Smooth muscle cell of the brain vasculature (primary cell): ENCODE measurements around the gene XIRP2.

ENCODE experiments used
- DNase-seq: peaks from one replicate; pipeline ENCODE4 v3.0.0-alpha.2; 2012; ENCODE audit warnings: low read depth, low spot score

Gene XIRP2

DNA sequence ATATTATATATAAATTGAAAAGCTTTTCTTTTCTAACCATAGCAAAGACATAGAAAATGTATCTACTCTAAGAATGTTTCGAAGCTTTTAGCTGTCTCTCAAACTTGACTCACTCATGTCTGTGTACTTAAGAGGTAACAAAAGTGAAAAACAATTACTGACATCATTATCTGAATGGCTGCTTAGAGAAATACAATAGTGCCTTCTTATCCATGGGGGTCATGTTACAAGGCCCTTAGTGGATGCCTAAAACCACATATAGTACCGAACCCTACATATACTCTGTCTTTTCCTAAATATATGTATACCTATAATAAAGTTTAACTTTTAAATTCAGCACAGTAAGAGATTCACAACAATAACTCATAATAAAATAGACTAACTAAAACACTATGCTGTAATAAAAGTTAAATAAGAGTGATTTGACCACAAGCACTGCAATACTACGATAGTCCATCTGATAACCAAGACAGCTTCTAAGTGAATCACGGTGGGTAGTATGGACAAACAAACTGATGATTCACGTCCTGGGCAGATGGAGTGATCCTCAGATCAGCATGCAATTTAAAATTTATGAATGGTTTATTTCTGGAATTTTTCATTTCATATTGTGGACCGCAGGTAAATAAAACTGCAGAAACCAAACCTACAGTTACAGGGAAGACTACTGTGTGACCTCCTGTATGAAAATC, 246.2 kb downstream of the XIRP2 start:
- no peak for DNase-seq

DNA sequence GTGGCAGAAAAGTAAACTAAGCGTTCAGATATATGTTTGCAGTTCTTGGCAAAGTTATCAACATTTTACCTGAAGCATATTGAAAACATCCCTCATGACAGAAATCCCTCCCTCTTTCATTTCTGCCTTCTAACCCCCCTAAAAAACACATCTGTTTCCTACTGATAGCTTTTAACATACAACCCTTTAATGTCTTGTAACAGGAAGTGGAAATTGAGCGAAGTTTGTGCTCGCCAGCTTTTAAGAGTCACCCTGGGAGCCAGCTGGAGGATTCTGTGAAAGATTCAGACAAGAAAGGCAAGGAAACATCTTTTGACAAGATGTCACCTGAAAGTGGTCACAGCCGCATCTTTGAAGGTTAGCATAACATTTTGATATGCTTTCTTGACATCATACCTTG, 247.4 kb downstream of the XIRP2 start:
- no peak for DNase-seq

DNA sequence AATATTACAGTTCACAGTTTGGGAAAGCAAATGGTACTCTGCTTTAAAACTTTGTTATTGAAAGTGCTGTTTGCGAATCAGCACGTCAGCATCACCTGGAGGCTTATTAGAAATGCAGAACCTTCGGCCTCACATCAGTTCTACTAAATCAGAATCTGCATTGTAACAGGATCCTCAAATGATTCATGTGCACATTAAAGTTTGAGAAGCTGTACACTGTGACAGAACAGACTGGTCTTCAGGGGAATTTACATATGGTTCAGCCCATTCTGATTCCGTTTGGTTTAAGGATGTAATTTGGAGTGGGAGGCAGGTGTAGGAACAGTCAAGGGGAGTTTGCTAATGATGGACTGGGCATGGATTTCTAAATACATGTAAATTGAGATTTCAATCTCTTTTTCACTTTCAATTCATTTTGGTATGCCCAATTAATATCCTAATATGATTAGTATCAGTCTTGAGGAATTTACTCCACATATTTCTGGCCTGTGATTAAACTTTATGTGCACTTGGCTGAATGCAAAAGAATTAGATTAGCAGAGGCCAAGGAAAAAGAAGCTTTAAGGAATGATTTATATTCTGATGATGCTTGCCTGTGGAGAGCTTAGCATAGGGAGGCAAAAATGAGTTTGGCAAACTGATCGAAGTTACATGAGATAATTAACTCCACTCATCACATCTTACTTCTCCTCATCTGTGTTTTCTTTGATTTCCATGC, 248.8 kb downstream of the XIRP2 start:
- DNase-seq: no peak

DNA sequence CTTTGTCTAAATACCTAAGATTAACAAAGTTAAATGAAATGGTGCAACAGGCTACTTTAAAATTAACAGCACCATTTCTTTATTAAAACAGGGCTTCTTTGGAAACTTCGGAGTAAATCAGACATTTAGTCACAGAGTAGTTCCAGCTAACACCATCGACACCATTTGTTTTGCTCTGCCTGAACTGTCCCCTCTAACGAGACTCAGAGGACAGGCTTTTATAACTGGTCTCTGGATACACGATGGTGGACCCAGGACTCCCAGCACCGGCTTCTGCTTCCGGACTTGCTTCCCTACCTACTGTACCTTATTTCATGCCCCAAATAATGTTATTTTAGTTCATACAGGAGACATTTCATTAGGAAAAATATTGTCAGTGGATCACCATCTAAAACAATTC, 252.1 kb downstream of the XIRP2 start:
- DNase-seq: no peak

DNA sequence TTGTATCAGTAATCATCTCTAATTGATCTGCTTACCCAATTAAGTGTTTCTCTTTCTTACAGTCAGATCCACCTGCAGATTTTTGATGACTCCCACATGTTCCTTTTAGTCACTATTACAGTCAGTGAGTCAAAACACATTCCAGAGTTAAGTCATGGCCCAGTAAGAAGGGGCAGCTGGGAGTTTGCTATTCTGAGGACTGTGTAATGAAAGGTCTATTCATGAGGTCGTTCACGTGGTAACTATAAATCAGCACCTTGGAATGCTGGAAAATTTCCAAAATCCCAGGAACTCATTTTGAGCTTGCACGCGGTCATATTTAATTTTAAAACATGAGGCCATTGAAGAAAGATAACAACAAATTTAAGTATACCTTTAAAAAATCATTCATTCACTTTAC, 252.5 kb downstream of the XIRP2 start:
- peak; percentile 70 for DNase-seq

DNA sequence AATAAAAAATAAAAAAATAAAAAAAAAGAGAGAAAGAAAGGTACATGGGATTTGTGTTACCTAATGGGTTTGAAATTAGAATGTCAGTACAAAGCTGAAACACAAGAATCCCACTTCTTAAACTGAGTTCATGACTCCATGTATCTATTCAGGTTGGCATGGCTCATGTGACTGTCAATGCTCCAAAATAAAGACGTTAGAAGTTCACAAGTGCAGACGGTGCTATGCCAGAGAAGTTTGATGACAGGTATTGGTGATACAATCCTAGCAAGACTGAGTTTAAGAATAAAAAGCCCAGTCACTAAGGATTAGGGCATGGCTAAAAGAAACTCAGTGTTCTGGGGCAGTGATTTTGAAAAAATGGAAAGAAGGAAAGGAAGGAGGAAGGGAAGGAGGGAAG, 254.3 kb downstream of the XIRP2 start:
- DNase-seq: no peak

DNA sequence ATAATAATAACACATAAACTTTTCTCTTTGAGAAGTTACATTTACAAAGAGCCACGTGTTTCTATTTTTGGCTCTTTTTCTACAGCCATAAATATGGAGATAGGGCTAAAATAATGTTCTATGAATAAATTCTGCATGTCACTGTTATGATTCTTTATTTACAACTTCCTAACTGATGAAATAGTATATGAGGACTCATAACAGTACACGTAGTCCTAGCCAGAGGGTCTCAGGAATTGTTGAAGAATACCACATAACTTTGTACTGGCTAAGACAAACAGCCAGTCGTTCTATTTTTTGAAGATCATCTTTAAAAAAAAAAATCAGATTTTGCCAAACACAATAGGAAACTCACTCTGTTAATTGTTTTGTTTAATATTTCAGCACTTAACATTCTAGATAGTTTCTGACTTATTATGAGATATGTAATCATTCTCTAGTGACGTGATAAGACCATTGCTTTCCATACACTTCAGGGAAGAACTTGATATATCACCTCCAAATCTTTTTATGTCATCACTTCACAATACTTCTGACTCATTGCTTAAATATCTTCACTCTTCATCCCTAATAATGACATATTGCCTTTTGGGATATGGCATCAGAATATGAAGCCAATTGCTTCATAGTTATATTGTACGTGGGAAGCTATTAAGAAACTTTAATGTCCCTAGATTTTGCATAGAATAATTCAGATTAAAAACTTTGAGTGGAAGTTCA, 256.1 kb downstream of the XIRP2 start:
- no peak for DNase-seq

DNA sequence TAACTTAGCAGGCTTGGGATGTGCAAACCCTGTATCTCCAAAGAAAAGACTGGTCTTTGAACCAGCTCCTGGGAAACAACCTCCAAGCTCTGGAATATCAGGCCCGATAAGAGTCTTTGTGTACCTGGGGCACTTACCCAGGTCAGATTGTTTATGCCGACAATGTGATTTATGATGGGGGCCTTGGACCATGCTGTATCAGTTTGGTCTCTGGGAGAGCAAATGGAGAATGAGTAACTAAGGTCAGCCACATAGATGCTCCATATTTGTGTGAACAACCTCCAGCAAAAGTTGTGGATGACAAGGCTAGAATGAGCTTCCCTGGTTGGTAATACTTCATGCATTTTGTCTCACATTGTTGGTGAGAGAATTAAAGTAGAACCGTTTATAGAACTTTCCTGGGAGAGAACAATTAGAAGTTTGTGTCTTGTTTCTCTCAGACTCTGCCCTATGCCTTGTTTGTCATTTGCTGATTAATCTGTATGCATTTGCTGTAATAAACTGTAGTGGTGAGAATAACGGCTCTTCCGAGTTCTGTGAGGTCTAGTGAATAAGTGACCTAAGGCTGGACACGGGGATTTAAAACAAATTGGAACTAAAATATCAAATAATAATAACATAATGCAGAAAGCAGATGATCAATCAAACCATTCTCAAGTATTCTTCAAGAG, 259.1 kb downstream of the XIRP2 start:
- no peak for DNase-seq

DNA sequence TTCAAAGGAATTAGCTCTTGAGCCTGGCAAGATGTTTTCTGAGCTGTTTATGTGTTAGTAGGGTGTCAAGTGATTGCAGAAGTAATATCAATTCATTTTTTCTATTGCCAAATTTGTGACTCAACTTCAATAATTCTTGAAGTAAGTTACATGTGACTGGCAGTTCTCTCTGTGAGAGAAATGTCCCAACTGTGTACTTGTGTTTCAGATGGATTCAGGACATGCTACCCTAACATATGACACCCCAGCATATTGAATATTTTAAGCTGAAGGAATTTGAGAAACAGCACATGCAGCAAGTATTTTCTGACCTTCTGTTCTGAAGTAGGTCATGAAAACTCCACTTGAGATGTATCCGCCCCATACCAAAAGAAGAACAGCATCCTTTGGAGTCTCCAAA, 263.6 kb downstream of the XIRP2 start:
- DNase-seq: no peak

DNA sequence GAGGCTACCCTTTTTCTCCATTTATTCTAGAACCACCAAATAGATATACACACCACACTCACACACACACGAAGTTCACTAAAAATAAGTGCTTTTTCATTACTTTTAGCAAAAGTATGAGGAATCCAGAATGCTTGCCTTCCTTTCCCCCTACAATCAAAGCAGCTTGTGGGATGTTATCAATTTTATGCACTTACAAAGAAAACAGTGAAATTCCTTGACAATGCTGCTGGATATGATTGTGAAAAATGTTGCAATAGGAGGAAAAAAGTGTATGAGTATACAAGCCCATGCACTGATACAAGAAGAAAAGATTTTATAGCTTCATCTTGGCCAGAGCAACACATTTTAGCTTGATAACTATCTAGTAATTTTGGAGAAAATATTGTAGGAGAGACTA, 269.2 kb downstream of the XIRP2 start:
- no peak for DNase-seq

DNA sequence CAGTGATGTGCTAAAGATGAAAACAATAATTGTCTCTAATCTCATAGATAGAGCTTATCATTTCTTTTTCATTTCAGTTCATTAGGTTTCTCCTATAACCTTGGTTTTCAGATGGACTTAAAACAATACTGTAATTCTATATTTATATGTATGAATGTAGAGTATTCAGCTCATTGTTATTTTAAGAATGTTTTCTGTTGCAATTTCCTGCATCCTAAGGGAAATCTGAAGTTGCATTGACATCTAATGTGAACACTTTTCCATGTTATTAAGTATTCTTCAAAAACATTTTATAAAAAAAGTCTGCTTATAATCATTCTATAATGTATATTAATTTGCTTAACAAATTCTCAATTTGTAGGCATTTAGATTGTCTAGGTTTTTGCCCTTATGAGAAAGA, 288.9 kb downstream of the XIRP2 start:
- no peak for DNase-seq

DNA sequence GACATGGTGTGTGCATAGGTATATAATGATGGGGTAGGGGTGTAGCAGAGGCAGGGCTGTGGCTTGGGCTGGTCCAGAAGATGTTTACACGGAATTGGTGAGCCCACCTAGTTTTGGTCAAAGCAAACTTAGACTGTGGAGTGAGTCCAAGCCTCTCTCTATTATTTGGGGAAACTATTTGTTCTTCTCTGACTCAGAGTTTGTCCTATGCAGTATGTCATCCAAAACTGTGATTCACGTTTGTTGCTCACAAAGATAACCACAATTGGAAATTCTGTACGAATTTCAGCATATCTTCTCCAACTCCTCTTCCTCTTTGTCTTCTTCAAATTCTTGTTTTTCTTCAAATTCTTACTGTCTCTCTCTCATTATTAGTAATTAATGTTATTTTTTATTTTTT, 292.9 kb downstream of the XIRP2 start:
- no peak for DNase-seq

DNA sequence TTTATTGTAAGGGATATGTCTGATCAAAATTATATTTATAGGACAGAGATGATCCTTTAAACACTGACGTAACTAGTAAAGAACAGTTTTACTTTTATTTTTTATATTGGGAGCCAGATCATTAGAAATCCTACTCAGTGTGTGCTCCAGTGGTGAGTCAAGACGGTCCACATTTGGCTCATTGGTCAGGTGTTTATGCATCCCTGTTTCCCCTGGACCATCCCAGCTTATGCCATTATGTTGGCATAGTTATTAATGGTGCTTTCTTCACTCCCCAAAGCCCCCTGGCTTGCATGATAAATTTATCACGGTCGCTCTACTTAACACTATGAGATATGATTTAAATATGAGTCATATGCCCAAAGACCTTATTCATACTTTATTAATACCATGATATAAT, 293.4 kb downstream of the XIRP2 start:
- no peak for DNase-seq

DNA sequence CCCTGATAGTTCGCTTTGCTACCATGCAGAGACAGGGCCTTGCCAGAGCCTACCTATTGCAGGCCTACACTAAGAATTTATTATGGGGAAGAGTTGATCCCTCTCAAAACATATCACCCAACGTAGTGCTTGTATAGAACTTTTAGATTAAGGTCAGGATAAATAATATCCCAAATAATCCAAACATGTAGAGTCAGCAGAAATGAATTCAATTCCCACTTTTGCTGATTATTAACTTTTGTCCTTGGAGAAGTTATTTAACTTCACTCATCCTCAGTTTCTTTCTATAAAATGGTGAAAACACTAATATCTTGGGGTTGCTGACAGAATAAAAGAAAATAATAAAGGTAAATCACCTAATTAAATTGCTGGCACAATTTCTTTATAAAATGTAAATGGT, 294.1 kb downstream of the XIRP2 start:
- DNase-seq: no peak

DNA sequence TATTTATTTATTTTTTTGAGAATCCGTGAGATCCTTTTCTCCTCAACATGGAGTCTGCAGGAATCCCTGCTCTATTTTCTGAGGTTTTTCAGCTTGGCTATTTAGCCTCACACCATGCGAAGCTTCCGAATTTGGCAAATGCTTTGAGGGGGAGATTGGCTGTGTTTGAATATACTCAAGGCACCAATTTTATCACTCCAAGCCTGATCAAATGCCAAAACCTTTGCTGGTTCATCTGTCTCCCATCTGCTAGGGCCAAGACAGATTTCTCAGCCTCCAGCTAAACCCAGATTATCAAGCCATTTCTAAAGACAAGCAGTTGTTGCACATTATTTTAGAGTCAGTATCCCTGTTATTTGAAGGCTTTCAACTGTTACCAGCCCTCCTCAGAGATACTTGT, 295.7 kb downstream of the XIRP2 start:
- no peak for DNase-seq

DNA sequence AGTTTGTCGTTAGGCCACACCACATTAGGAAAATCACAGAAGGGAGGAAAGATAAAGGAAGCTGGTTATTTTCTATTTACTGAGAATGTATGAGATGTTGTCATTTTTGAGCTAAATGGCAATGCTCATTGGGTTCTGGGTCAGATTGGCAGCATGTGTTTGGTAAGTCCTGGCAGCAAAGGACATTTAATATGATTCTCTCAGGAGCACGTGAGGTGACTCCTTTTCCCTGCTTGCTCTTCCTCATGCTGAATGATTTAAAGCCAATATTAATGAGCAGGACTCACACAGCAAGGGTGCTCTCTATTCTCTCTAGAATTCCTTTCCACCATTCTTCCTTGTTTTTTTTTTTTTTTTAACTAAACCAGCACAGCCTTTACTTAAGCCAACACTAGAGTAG, 298.2 kb downstream of the XIRP2 start:
- DNase-seq: no peak

DNA sequence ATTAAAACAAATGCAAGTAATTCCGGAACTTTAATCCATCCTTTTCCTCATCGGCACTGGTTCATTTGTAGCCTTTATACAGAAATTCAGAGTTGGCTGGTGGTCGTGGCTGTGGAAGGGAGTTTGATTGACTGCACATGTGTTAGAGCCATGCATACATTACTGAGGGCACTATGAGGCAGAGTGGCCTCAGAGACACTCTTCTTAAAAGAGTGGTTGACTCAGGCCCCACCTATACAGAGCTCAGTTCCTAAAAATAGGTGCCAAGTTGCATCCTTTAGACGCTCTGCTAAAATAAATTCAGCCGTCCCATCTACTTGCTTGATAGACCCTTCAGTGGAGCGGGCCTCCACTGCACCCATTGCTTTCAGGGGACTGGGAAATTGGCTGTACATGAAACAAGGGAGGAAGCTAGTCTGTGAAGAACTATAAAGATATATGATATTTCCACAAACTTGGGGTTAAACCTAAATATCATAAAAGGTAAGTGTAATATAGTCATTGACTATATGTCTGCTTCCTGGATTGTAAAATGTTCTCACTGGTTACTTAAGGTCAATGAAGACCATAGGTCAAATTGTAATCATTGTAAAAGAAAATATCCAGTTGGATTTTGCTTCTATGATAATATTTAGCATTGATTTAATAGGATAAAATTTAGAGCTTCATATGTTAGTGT, 298.9 kb downstream of the XIRP2 start:
- DNase-seq: no peak

DNA sequence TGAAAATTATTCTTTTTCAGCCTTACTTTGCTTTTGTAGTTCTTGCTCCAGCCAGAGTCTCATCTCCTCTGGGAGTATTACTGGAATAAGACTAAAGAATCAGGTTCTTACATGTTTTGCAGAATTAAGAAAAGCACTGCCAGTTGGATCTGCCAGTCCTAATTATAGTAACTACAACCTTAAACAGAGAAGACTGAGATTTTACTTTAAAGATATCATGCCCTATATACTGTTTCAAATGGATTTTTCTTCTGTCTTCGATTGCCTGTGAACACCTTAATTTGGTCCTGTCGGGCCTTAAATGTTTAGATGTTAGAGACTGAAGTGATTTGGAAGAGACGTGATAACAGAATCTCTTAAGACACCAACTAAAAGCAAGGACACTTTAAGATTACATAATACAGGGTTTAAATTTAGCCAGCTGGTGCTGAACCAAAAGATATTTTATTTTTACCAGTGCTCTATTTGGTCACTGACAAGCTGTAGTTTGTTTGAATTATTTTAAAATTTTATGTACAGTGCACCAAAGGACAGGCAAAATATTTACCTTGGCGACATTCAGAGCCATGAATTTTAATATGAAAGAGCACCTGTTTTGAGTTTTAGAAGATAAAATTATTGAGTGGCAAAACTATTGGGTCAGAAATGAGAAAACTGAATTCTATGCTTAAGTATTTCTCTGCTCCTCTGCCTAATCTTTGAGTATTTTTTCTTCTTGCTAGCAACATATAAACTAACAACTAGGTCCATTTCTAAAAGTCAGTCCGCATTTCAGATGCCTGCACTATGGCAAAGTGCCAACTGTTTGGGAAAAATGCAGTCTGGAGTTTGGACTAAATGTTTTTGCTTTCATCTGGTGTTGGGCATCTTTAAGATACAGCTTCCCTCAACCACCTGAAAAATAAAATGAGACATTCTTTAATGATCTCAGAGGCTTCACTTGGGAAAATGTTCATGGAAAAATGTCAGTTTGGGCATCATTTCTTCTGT, 300.0 kb downstream of the XIRP2 start:
- DNase-seq: no peak

DNA sequence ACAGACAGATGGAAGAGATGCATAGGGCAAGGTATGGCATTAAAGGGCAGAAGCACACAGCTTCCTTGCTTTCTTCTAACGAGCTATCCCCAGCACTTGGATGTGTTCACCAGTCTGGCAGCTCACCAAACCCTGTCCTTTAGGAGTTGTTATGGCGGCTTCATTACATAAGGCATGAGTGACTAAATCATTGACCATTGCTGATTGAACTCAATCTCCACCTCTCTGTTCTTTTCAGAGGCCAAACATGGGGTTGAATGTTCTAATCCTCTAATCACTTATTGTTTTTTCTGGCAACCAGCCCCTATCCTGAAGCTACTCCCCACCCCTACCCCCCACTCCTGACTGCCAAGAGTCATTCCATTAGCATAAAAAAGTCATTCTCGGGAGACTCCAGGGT, 301.8 kb downstream of the XIRP2 start:
- DNase-seq: no peak

DNA sequence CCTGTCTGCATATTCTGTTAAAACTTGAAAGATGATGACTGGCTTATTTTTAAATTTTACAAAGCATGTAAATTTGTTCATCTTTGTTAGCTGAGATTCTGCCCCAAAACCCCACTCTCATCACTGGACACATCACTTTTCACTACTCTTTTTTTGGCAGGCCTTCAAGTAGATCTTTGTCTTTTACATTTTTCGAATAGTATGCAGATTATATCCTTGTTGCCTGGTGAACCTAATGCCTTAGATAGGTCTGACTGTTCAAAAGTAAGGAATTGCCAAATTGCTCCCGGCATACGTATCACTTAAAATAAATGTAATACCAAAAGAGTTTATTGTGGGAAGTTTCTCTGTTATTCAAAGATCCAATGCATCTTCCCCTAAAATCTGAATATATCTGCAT, 303.3 kb downstream of the XIRP2 start:
- no peak for DNase-seq

DNA sequence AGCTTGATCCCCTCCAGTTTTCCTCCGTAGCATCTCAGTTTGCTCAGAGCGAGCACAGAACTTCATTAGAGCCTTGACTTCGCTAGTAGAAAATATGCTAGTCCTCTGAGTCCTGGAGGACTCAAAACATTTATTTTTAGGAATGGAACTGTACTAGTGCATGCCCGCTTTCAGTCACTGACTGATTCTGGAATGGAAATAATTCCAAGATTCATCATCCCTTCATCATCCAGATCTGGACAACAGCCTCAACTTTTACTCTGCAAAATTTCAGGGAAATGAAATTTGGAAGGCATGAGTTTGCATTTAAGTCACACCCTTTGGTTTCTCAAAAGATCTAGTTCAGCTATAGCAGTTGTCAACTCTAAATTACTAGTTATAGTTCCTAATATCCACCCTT, 304.6 kb downstream of the XIRP2 start:
- DNase-seq: no peak
